GM19372 (cell line): Measurements from ENCODE around the gene HLA-DQA1.
"Not testable (repeated sequence)": the region's sequence is repeated elsewhere in the genome, so short reads cannot be mapped to it uniquely, and the experiment has no call there.

ENCODE experiments used
- ATAC-seq: cut with Tn5 transposase; IDR thresholded peaks from one replicate; pipeline ENCODE4 v1.9.1; 2021; ENCODE audit warnings: mild to moderate bottlenecking, low read depth, moderate library complexity; ENCODE audit not compliant: unreplicated experiment

HLA-DQA1 gene

GRCh38 chr6:32621372-32621771 lies 15.8 kb upstream of the HLA-DQA1 start:
- ATAC-seq: no peak

- peak; percentile 65 for ATAC-seq
Measured at GRCh38 chr6:32622545-32623401, 14.4 kb upstream of the HLA-DQA1 start.

GRCh38 chr6:32623693-32624092 lies 13.5 kb upstream of the HLA-DQA1 start:
- ATAC-seq: no peak

DNA sequence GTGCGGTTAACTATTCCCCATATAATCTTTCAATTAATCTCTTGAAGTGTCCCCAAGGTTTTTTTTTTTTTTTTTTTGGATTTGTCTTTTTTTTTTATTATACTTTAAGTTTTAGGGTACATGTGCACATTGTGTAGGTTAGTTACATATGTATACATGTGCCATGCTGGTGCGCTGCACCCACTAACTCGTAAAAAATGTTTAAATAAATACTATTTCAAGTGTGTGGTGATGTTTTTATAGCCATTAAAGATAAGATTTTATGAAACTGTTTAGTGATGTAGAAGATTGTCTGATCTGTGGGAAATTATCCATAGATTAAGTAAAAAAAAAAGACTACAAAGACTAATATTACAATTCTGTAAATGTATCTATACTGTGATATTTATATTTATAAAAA lies 12.6 kb upstream of the HLA-DQA1 start:
- ATAC-seq: no peak

GRCh38 chr6:32625137-32625536 lies 12.1 kb upstream of the HLA-DQA1 start:
- ATAC-seq: no peak

DNA sequence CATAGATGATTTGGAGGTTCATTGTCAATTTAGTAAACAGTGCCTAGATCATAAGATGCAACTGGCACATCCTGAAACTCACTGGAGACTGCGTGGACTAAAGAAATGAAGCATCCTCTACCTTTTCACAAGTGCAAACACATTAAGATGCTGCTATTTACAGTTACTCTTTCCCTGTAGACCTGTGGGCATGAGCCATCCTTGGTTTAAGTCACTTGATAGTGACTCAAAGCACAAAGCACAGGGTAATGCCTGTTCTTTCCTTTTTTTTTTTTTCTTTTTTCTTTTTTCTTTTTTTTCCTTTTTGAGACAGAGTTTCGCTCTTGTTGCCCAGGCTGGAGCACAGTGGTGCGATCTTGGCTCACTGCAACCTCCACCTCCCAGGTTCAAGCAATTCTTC lies 10.0 kb upstream of the HLA-DQA1 start:
- ATAC-seq: no peak

- peak; percentile 39 for ATAC-seq
Measured at GRCh38 chr6:32627831-32628230, 9.4 kb upstream of the HLA-DQA1 start.

DNA sequence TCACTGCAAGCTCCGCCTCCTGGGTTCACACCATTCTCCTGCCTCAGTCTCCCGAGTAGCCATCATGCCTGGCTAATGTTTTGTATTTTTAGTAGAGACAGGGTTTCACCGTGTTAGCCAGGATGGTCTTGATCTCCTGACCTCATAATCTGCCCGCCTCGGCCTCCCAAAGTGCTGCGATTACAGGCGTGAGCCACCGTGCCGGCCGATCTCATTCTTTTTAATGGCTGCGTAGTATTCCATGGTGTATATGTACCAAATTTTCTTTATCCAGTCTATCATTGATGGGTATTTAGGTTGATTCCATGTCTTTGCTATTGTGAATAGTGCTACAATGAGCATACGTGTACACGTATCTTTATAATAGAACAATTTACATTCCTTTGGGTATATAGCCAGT lies 7.4 kb upstream of the HLA-DQA1 start:
- ATAC-seq: not testable (repeated sequence)

GRCh38 chr6:32635526-32636123 lies 1.6 kb upstream of the HLA-DQA1 start:
- ATAC-seq: no peak

DNA sequence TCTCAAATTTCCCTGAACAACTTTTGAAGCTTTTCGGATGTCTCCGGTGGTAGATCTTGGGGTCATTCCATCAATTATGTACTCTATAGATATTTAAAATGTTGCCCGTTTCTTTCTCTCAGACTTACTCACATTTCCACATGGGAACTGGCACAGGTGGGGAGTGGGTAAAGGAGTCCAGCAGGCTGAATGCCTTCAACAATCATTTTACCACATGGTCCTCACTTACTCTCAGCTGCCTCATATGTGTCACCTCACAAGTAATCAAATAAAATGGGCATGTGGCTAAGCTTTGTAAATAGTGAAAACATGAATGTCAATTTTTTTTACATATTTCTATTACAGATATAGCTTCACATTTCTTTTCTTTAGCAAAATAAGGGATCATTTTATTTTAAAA lies 677 bp downstream of the HLA-DQA1 start:
- ATAC-seq: no peak

GRCh38 chr6:32638532-32639219 lies 1.5 kb downstream of the HLA-DQA1 start:
- no peak for ATAC-seq

- ATAC-seq: no peak
Measured at GRCh38 chr6:32639440-32640394, 2.5 kb downstream of the HLA-DQA1 start.

- no peak for ATAC-seq
Measured at GRCh38 chr6:32641122-32641521, 3.9 kb downstream of the HLA-DQA1 start.

GRCh38 chr6:32641785-32642719 lies 4.8 kb downstream of the HLA-DQA1 start:
- ATAC-seq: not testable (repeated sequence)

DNA sequence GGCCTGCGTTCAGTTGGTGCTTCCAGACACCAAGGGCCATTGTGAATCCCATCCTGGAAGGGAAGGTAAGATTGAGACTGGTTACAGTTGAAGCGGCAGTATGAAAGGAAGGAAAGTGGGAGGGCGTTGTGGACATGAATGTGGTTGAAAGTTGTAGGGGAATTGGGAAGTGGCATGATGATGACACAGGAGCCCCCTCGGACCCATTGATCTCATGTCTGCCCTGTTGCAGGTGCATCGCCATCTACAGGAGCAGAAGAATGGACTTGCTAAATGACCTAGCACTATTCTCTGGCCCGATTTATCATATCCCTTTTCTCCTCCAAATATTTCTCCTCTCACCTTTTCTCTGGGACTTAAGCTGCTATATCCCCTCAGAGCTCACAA lies 5.5 kb downstream of the HLA-DQA1 start:
- no peak for ATAC-seq

DNA sequence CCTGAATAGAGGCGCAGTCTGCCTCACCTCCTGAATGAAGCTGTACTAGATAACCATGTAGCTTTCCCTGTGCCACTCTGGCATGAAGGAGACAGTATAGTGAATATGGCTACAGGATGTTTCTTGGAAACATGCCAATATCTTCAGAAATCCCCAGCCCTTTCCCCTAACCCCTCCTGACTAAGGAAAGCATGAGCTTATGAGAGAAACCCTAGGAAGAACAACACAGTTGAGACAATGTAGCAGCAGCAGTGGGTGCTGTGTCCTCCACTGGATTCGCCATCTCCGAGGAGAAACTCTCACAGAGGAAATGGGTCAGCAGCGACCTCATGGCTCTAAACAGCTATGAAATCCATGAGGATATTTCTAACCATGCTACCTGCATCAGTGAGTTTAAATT lies 6.7 kb downstream of the HLA-DQA1 start:
- no peak for ATAC-seq

GRCh38 chr6:32645047-32645703 lies 8.0 kb downstream of the HLA-DQA1 start:
- ATAC-seq: no peak

- no peak for ATAC-seq
Measured at GRCh38 chr6:32655203-32655710, 18.1 kb downstream of the HLA-DQA1 start.

GRCh38 chr6:32657329-32657728 lies 20.1 kb downstream of the HLA-DQA1 start:
- not testable (repeated sequence) for ATAC-seq
